DND-41 (cell line): ENCODE results near the gene BUD13.

ENCODE experiments used
- EZH2 ChIP-seq: IDR thresholded peaks from 3 replicates; pipeline ENCODE4 v1.6.1; 2012; ENCODE audit warnings: borderline replicate concordance, low read depth, mild to moderate bottlenecking, moderate library complexity, low read length, inconsistent platforms; ENCODE audit not compliant: severe bottlenecking
- TF ChIP-seq, protein P1 (sequence below): IDR thresholded peaks from 2 replicates; pipeline ENCODE4 v1.5.1; 2012; ENCODE audit warnings: borderline replicate concordance, low read length, moderate library complexity, mild to moderate bottlenecking; ENCODE audit not compliant: poor library complexity, severe bottlenecking; ENCODE audit errors: extremely low read depth

- TF ChIP-seq, protein P1, sequence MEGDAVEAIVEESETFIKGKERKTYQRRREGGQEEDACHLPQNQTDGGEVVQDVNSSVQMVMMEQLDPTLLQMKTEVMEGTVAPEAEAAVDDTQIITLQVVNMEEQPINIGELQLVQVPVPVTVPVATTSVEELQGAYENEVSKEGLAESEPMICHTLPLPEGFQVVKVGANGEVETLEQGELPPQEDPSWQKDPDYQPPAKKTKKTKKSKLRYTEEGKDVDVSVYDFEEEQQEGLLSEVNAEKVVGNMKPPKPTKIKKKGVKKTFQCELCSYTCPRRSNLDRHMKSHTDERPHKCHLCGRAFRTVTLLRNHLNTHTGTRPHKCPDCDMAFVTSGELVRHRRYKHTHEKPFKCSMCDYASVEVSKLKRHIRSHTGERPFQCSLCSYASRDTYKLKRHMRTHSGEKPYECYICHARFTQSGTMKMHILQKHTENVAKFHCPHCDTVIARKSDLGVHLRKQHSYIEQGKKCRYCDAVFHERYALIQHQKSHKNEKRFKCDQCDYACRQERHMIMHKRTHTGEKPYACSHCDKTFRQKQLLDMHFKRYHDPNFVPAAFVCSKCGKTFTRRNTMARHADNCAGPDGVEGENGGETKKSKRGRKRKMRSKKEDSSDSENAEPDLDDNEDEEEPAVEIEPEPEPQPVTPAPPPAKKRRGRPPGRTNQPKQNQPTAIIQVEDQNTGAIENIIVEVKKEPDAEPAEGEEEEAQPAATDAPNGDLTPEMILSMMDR: no peak
- no peak for TF ChIP-seq EZH2
Measured at GRCh38 chr11:116778556-116778955, 5.8 kb upstream of the BUD13 start.
